GM10248 (cell line): ENCODE measurements around the gene PTPN21.

Experiments
- CTCF ChIA-PET: fragments of 300-600 bp; sonication (Branson Sonifier 250); formaldehyde crosslinking; extraction: SDS; loops from one replicate; lab custom pipeline; 2021; ENCODE audit warnings: antibody characterized with exemption; lab: Yijun Ruan, JAX
- POLR2A ChIA-PET: fragments of 350-650 bp; sonication (Branson Sonifier 250); formaldehyde crosslinking; extraction: SDS; loops from one replicate; lab custom pipeline; 2020; ENCODE audit warnings: antibody characterized with exemption; lab: Yijun Ruan, JAX
- DNase-seq: peaks from one replicate; pipeline ENCODE4 v3.0.0; 2012; ENCODE audit errors: extremely low spot score
- TF ChIP-seq, protein P1 (sequence below): IDR thresholded peaks from 2 replicates; pipeline ENCODE4 v1.5.1; 2012; ENCODE audit warnings: mild to moderate bottlenecking, low read depth; ENCODE audit errors: extremely low read depth, missing control alignments, control extremely low read depth

The PTPN21 gene

DNA sequence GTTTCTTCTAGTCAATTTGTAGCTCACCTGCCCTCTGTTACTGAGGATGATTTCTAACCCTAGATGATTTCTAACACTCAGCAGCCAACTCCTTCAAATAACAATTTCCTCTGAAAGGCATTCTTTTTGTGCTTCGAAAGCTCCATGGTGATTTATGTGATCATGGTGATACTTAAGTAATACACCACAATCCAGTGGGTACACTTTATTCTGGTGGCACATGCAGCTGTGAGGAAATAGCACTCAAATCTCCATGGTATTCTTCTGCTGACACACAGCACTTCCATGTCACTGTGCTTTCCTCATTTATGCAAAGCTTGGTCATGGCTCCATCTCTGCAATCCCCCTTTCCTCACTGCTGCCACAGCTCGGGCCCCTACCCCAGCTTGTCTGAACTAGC lies 73.7 kb downstream of the PTPN21 start:
- POLR2A ChIA-PET = no interaction called here
- TF ChIP-seq, protein P1, sequence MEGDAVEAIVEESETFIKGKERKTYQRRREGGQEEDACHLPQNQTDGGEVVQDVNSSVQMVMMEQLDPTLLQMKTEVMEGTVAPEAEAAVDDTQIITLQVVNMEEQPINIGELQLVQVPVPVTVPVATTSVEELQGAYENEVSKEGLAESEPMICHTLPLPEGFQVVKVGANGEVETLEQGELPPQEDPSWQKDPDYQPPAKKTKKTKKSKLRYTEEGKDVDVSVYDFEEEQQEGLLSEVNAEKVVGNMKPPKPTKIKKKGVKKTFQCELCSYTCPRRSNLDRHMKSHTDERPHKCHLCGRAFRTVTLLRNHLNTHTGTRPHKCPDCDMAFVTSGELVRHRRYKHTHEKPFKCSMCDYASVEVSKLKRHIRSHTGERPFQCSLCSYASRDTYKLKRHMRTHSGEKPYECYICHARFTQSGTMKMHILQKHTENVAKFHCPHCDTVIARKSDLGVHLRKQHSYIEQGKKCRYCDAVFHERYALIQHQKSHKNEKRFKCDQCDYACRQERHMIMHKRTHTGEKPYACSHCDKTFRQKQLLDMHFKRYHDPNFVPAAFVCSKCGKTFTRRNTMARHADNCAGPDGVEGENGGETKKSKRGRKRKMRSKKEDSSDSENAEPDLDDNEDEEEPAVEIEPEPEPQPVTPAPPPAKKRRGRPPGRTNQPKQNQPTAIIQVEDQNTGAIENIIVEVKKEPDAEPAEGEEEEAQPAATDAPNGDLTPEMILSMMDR = no peak
- no peak for DNase-seq
- CTCF ChIA-PET = interaction anchor here (0.9 to 2.6 kb wide), 7 partner anchors 10 to 387 kb away, joined by 3 to 9 read pairs (median 3); no protein-coding TSS in a partner anchor

DNA sequence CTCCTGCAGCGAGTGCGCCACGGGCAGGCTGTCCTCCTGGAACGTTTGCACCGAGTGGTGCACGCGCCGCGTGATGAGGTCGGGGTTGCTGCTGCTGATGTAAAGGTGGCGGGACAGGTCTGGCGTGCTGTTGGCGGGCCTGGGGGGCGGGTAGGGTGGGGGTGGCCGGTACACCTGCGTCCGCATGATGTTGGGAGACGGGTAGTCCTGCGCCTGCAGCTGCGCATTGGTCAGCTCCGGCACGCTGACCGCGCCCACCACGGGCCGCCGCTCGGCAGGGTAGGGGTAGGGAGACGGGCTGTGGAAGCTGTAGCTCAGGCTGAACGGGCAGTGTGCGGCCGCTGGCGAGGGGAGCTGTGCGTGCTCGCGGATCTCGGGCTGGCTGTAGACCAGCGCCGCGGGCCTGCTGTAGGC lies 75.2 kb downstream of the PTPN21 start:
- ChIA-PET POLR2A (no interaction called here), CTCF (interaction anchor here (1.0 to 2.6 kb wide), 3 partner anchors 12 to 187 kb away, joined by 3 to 9 read pairs (median 3); no protein-coding TSS in a partner anchor)

DNA sequence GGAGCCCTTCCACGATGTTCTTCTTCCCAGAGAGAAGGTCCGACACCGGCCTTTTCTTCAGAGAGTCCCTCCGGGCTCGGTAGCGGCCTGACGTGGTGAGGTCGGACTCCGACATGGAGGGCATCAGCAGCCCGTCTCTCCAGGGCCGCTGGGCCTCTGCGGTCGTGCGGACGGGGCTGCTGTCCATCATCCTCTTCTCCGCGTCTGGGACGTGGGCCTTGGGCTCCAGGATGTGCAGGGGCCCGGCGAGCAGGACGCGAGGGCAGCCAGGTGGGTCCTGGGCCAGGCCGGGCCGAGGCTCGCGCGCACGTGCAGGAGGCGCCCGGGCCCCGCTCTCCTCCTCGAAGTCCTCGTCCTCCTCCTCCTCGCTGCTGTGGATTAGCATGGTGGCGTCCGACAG lies 75.9 kb downstream of the PTPN21 start:
- TF ChIP-seq, protein P1 = no peak
- CTCF ChIA-PET = no interaction called here
- DNase-seq = no peak
- POLR2A ChIA-PET = no interaction called here

More for the DNA sequence above, 75.2 kb downstream of the PTPN21 start:
- no peak for DNase-seq
- TF ChIP-seq, protein P1 = no peak

DNA sequence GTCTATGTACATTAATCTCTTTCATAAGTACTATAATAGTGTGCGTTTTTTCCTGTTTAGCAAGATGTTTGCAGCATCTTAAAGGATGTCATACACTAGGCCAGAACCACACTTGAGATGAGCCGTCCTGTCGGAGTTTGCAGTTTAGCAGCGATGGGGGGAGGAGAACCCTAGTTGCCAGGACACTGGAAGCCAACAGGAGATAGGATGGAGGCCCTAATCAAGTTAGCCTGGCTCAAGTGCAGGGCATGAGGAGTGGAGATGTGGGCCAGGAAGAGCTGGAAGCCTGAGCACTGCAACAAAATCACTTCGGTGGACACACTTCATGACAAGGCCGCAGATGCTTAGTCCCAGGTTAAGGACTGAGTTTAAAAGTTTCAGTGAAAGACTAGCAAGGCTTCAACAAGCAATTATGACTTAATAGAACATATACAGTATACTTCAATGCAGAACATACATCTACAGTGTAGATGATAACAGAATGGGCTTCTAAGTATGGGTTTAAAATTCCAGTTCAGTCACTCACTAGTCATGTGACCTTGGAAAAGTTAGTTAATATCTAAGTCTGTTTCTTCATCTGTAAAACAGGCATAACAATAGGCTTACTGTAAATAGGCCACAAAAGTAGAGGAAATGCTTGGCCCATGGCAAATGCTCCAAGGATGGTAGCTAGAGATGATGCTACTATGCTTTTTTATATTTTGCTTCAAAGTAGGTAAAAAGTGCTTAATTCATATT lies 77.1 kb downstream of the PTPN21 start:
- DNase-seq = no peak
- ChIA-PET POLR2A (no interaction called here), CTCF (no interaction called here)
- TF ChIP-seq, protein P1 = no peak

DNA sequence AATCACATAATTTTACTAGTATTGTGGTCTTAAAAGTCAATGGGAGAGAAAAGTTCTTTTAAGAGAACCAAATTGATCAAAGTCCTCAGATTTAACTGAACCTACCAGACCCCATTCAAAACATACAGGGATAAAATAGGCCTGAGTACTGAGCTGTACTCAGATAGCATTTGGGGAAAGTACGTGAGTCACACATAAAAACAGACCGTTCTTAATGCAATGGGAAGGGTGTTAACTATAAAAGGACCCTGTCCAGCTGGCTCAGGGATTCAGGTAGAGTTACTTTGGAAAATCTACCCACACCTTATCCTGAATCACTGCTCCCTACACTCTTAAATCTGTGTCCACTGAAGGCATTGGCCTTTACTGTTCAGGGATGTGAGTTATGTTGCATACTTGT lies 78.0 kb downstream of the PTPN21 start:
- DNase-seq = no peak
- ChIA-PET POLR2A (no interaction called here), CTCF (interaction anchor here (0.9 kb wide), 1 partner anchor 22 kb away, joined by 3 read pairs; no protein-coding TSS in a partner anchor)
- TF ChIP-seq, protein P1 = no peak

DNA sequence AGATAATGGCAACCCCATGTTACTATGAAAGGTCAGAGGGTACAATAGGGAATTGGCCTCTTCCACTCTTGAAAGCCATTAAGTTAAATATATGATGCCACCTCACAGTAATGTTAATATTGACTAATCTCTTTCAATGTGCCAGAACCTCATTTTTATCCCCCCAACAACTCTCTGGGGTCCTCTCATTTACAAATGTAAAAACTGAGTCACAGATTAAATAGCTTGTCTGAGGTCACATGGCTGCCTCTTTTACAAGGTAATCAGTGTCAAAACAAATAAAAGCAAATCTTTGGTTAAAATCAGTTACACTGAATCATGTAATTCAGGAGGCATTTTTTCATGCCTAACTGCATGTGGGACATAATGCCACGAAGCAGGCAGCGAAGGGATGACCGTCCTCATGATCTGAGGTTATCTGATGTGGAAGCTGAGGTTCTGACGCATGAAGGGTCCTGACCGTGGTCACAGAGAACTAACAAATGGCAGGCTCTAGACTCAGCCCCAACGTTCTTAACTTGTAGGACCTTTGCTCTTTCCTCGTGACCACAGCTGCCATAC lies 78.5 kb downstream of the PTPN21 start:
- DNase-seq = no peak
- TF ChIP-seq, protein P1 = no peak
- POLR2A ChIA-PET = no interaction called here
- CTCF ChIA-PET = interaction anchor here (0.9 kb wide), 1 partner anchor 21 kb away, joined by 3 read pairs; no protein-coding TSS in a partner anchor
